Liver (tissue), 3 donors: ENCODE results near the gene PSMC4.

Source experiments
- EGR1 ChIP-seq, 2 donors: IDR thresholded peaks; 2 replicates each; pipeline ENCODE4 v1.6.1; 2016 to 2018; ENCODE audit warnings: antibody characterized with exemption in 2 of 2, low read depth in 2 of 2
- JUND ChIP-seq, 2 donors: IDR thresholded peaks; 2 replicates each; pipeline ENCODE4 v1.6.1; 2016; ENCODE audit warnings: antibody characterized with exemption in 2 of 2
- NR2F2 ChIP-seq: IDR thresholded peaks from 2 replicates; pipeline ENCODE4 v1.6.1; 2016; ENCODE audit warnings: antibody characterized with exemption
- REST ChIP-seq: IDR thresholded peaks from 2 replicates; pipeline ENCODE4 v1.6.1; 2016; ENCODE audit warnings: antibody characterized with exemption, mild to moderate bottlenecking
- YY1 ChIP-seq: IDR thresholded peaks from 2 replicates; pipeline ENCODE4 v1.6.1; 2016; ENCODE audit warnings: antibody characterized with exemption, mild to moderate bottlenecking
- TF ChIP-seq, protein P1 (sequence below): fragments of 150-350 bp; IDR thresholded peaks from 2 replicates; pipeline ENCODE4 v1.5.1; 2017; ENCODE audit warnings: improper control_type of control experiment, low read depth, low read length; ENCODE audit not compliant: missing input control
- TF ChIP-seq, protein P2 (sequence below): IDR thresholded peaks from 2 replicates; pipeline ENCODE4 v1.6.1; 2016; ENCODE audit warnings: antibody characterized with exemption
- donor health status: healthy.
- donor health status: healthy.

GRCh38 chr19:39927076-39927475 is 43.9 kb upstream of the PSMC4 start:
- TF ChIP-seq, protein P1, sequence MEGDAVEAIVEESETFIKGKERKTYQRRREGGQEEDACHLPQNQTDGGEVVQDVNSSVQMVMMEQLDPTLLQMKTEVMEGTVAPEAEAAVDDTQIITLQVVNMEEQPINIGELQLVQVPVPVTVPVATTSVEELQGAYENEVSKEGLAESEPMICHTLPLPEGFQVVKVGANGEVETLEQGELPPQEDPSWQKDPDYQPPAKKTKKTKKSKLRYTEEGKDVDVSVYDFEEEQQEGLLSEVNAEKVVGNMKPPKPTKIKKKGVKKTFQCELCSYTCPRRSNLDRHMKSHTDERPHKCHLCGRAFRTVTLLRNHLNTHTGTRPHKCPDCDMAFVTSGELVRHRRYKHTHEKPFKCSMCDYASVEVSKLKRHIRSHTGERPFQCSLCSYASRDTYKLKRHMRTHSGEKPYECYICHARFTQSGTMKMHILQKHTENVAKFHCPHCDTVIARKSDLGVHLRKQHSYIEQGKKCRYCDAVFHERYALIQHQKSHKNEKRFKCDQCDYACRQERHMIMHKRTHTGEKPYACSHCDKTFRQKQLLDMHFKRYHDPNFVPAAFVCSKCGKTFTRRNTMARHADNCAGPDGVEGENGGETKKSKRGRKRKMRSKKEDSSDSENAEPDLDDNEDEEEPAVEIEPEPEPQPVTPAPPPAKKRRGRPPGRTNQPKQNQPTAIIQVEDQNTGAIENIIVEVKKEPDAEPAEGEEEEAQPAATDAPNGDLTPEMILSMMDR = no peak
- TF ChIP-seq NR2F2 (no peak), JUND (IDR thresholded peaks at IDR 0.05) (no peak), EGR1 (IDR thresholded peaks at IDR 0.05; ENCODE audit: low read depth in 2 of 2) (no peak), YY1 (no peak), REST (no peak)
- TF ChIP-seq, protein P2, sequence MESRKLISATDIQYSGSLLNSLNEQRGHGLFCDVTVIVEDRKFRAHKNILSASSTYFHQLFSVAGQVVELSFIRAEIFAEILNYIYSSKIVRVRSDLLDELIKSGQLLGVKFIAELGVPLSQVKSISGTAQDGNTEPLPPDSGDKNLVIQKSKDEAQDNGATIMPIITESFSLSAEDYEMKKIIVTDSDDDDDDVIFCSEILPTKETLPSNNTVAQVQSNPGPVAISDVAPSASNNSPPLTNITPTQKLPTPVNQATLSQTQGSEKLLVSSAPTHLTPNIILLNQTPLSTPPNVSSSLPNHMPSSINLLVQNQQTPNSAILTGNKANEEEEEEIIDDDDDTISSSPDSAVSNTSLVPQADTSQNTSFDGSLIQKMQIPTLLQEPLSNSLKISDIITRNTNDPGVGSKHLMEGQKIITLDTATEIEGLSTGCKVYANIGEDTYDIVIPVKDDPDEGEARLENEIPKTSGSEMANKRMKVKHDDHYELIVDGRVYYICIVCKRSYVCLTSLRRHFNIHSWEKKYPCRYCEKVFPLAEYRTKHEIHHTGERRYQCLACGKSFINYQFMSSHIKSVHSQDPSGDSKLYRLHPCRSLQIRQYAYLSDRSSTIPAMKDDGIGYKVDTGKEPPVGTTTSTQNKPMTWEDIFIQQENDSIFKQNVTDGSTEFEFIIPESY = no peak
